ENCODE data around the gene ITGAD. TPM values are rescaled to one million over a fixed set of nuclear protein-coding genes. Genes with fewer than 3 reads are reported as not detected.
A peak's percentile ranks its signal among the peaks of the same experiment; 100 is the strongest.
"Not testable (repeated sequence)": the region's sequence is repeated elsewhere in the genome, so short reads cannot be mapped to it uniquely, and the experiment has no call there.

Gene ITGAD
- polyA plus RNA-seq, 1 donor, result 0.45 TPM

GRCh38 chr16:31435341-31436220 lies 42.4 kb downstream of the ITGAD start:
- no peak for DNase-seq

- no peak for DNase-seq
These were observed 43.3 kb downstream of the ITGAD start for GRCh38 chr16:31436221-31437045.

DNA sequence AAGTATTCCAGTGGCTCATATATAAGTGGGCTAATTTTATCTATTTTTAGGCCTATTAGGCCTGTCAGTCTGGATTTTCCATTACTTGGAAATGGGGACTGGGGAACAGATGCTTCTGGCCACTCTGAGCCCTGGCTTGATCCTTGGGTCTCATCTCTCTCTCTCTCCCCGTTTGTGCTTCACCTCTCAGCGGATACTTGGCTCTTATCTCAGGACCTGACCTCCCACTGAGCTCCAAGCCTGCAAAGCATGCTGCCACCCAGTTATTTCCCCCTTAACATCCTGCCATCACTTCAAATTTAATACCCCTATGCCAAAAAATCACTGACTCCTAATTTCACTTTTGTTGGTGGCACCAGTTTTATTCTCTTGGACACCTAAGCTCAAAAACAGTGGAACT lies 45.3 kb downstream of the ITGAD start:
- DNase-seq, result no peak

DNA sequence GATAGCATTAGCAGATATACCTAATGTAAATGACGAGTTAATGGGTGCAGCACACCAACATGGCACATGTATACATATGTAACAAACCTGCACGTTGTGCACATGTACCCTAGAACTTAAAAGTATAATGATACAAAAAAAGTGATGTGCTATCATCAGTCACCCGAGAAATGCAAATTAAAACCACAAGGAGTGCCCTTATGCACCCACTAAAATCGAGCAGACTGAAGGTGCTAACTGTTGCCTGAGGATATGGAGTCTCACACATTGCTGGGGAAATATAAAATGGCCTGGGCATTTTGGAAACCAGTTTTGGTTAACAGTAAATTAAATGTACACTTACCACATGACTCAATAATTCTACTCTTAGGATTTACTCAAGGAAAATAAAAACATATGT lies 45.9 kb downstream of the ITGAD start:
- not testable (repeated sequence) for DNase-seq

- DNase-seq, result no peak
These were observed 46.4 kb downstream of the ITGAD start for GRCh38 chr16:31439519-31439918.

- DNase-seq, result no peak
These were observed 47.5 kb downstream of the ITGAD start for GRCh38 chr16:31440516-31441184.

DNA sequence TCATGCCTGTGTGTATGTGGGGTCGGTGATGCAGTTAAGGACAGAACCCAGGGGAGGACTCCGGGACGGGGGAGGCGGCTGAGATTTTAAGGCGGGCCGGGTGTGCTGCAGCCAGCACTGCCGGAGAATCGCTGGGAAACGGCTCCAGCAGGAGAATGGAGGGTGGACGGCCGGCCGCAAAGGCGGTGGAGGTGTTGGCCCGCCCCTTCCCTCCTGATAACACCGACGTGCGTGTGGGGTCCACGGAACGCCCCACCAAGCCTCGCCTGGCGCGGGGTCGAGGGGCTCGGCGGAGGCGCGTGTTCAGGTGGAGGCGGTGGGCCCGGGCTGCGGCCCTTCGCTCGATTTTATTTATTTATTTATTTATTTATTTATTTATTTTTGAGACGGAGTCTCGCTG lies 48.8 kb downstream of the ITGAD start:
- DNase-seq, result no peak

DNA sequence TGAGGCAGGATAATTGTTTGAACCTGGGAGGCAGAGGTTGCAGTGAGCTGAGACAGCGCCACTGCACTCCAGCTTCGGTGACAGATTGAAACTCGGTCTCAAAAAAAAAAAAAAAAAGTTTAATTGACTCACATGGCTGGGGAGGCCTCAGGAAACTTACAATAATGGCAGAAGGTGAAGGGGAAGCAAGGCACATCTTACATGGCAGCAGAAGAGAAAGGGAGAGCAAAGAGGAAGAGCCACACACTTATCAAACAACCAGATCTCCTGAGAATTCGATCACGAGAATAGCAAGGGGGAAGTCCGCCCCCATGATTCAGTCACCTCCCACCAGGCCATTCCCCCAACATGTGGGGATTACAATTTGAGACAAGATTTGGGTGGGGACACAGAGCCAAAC lies 52.8 kb downstream of the ITGAD start:
- not testable (repeated sequence) for DNase-seq

DNA sequence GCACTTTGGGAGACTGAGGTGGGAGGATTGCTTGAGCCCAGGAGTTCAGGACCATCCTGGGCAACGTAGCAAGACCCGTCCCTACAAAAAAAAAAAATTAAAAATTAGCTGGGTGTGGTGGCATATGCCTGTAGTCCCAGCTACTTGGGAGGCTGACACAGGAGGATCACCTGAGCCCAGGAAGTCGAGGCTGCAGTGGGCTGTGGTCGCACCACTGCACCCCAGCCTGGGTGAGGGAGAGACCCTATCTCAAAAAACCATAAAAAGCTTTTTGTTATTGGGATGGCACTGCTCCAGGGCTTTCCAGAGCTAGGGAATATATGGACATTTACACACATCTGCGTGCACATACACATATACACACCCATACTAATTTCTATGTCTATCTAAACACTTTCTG lies 58.1 kb downstream of the ITGAD start:
- no peak for DNase-seq

DNA sequence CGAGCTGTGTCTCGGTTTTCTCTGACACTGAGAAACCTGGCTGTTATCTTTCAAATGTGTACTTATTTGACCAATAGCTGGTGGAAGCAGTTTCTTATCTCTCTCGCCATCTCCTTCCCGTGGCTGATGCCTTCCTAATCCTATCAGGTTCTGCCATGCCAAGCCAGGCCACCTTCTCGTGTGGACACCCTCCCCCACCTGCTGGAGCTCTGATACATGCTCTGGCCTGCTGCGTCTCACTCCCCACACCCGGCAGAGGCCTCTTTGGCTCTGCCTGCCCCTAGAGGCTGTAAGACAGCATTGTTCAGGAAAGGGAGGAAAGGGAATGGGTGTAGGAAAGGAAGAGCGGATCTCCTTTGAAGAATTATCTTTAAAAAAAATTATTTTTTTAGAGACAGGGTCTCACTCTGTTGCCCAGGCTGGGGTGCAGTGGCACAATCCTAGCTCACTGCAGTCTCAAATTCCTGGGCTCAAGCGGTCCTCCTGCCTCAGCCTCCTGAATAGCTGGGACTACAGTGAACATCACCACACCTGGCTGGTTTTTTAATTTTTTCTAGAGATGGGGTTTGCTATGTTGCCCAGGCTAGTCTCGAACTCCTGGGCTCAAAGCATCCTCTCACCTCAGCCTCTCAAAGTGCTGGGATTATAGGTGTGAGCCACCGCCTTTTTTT lies 58.7 kb downstream of the ITGAD start:
- DNase-seq, result no peak

GRCh38 chr16:31452631-31453106 lies 59.5 kb downstream of the ITGAD start:
- DNase-seq, result no peak

- no peak for DNase-seq
These were observed 60.4 kb downstream of the ITGAD start for GRCh38 chr16:31453255-31454204.

- DNase-seq, result no peak
These were observed 62.6 kb downstream of the ITGAD start for GRCh38 chr16:31455601-31456314.

- DNase-seq, result no peak
These were observed 63.8 kb downstream of the ITGAD start for GRCh38 chr16:31456988-31457360.

DNA sequence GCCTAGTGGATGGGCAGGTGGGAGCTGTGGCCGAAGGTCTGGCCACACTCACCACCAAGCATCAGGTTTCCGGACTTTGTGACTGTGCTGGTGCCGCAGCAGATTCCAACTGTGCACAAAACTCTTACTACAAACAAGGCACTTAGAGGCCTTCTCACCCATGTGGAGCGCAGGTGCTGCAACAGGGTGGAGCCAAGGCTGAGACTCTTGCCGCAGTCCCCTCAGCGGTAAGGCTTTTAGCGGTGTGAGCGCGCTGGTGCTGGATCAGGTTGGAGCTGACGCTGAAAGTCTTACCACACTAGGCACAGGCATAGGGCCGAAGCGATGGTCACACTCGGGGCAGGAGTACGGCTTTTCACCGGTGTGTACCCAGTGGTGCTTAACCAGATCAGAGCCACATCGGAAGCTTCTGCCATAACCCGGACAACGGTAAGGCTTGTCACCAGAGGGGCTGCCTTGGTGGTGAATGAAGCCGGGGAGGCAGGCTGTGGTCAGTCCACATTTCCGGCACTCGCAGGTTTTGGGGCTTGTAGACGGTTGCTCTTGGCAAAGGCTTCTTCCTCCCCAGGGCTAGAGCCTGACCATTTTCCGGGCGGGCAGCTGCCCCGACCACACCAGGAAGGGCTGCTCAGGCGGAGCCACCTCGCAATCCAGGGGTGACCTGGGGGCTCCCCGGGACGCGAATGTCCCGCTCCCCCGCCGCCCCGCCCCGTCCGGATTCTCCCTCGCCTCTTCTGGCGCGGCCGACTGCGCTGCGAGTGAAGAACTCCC lies 65.1 kb downstream of the ITGAD start:
- no peak for DNase-seq

- DNase-seq, result peak; percentile 98
These were observed 65.9 kb downstream of the ITGAD start, which contains the start of gene ARMC5 for GRCh38 chr16:31458844-31459686. TSS of gene ARMC5 (plus strand) at chr16:31459501. CDS start at chr16:31459525, 24 bp downstream.

DNA sequence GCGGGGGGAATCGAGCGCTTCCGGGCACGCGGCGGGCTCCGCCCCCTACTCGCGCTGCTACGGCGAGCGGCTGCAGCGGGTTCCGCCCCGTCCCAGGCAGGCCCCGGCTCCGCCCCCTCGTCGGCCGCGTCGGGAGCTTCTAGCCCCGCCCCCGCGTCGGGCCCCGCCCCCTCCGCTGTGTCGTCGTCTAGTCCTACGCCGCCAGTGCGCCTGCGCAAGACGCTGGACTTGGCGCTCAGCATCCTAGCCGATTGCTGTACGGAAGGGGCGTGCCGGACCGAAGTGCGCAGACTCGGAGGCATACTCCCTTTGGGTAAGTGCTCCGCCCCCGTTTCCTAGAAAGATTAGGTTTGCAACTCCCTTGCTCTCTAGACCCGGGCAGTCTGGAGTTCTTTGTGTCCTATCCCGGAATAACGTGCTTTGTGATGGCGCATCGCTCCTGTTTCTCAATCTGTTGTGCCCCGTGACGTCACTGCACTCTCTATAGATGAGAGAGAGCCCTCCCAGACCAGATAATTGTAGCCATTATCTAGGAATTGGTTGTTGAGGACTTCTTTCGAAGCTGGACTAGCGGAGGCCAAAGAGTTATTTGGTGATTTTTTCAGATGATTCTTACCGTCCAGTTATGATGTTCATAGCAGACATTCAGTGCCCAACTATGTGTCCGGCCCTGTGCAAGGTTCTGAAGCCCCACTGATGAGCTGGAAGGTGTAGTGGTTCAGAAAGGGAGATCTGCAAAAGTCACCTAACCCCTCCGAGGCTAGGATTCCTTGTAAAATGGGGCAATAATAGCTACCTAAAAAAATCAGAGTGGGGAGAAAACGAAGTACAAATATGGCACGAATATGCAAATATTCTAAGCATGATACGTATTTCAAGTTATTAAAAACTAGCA lies 66.8 kb downstream of the ITGAD start:
- DNase-seq, result peak; percentile 100

Measured in hindlimb muscle (tissue), 1 donor.